GM19455 (cell line): ENCODE data around the gene PIMREG.

ENCODE experiments used
- ATAC-seq: cut with Tn5 transposase; IDR thresholded peaks from one replicate; pipeline ENCODE4 v1.9.1; 2021; ENCODE audit not compliant: unreplicated experiment

PIMREG gene

DNA sequence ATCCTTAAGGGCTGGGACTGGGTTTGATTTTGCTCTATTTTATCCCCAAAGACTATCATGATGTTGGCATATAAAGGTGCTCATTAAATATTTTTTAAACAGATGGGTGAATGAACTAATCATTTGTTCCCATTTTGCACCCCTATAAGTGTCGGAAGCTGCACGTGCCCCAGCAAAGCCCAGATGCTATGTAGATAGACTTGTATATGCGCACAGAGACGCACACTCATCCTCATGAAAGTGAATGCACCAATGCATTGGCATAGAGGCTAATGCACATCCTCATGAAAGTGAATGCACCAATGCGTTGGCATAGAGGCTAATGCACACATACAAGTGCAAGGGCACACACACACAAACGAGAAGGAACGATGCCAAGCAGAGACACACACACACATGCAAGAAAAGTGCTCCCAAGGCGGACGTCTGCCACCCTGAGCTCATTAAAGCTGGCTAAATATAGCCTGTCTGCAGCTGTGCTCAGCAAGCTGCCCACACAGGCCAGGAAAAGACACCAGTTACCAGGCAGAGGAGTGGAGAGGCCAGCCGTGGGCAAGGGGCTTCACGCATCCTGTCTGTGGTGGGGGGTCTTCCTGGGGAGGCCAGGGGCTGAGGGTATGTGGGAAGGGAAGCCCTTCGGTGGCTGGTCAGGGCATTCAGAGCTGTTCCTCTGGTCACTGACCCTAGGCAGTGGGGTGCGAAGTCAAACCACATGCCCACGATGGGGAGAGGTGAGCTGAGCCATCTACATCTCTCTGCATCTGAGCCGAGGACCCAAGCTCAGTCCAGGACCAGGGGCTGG, 52.6 kb downstream of the PIMREG start:
- no peak for ATAC-seq

DNA sequence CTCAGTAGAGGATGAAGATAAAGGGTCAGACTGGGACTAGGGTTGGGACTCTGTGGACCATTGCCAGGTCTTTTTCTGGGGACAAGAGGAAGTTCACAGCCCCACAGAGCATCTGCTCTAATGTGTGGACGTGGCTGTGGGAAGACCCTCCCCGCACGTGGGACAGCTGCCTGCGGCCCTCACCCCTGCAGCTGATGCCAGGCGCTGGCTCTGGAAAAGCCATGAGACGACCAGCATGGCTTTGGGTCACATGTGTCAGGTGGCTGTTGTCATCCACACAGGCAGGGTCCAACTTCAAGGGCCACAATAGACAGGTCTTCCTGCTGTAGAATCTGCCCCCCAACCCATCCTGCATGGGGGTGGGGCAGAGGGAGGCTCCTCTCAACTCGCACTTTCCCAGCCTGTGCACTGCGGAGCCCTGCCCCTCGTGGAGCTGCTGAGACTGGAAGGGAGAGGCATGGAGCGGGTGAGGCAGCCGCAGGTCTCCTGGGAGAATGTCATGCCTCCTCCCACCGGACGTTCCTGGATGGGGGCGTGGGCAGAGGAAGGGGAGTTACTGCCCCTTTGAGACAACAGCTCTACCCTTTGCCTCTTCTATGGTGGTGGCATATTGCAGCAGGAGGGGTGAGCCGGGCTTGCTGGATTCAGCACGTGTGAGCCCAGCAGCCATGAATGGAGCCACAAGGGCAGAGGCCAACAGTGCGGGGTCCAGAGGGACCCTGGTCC, 53.4 kb downstream of the PIMREG start:
- no peak for ATAC-seq

DNA sequence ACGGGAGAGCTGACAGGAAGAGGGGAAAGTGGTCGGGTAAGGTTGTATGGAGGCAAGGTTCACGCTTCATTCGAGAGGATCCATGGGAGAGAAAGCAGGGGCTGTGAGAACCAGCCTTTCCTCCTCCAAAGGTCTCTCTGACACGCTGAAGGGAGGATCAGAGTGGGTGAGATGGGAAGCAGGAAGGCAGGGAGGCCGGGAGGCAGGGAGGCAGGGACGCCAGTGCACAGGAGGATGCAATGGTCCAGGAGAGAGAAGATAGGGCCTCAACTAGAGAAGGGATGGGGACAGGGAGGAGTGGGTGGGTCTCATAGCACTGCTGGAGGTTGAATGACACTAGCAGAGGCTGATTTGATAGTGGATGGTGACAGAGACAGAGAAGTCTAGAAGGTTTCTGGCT, 54.1 kb downstream of the PIMREG start:
- ATAC-seq = no peak

DNA sequence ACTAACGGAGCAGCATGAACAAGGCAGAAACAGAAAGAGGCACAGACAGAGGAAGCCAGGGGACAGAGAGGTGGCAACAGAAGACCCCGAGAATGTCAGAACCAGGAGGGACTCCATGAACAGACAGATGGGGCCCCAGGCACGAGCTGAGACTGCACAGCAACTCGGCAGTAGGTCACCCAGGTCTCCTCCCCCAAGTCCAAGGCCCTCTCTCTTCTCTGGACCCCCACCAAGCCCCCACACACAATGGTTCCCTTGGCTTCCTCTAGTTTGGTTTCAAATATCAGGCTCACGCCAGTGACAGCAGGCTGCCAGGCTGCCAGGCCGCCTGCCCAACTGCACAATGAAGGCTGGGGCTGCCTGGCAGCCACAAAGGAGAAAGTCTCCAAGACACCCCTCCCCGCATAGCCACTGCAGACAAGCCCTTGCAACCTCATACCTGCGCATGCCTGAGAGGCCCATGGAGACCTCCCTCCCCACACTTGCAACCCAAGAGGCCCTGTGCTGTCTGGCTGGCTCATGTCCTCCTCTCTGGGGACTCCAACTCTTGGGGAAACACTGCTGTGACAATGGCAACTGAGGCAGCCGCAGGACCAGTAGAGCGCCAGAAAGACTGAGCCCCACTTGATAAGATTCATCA, 54.8 kb downstream of the PIMREG start:
- ATAC-seq = no peak
